Loucy (cell line): ENCODE results near the gene NGEF.
A peak's percentile ranks its signal among the peaks of the same experiment; 100 is the strongest.

Experiments
- H2AFZ ChIP-seq: fragments of 200-600 bp; sonication (generic); 2 replicates; pipeline ENCODE4 v1.6.0; 2016; ENCODE audit warnings: antibody characterized with exemption, mild to moderate bottlenecking, low read length, moderate library complexity
- H3F3A ChIP-seq: fragments of 200-600 bp; 2 replicates; pipeline ENCODE4 v1.6.0; 2016; ENCODE audit warnings: antibody characterized with exemption, low read depth, mild to moderate bottlenecking
- H3K27me3 ChIP-seq: fragments of 200-600 bp; sonication (generic); 2 replicates; pipeline ENCODE4 v1.6.1; 2014; ENCODE audit warnings: low read length, mild to moderate bottlenecking; ENCODE audit not compliant: insufficient read depth, poor library complexity, severe bottlenecking
- H3K36me3 ChIP-seq: fragments of 200-600 bp; sonication (generic); 2 replicates; pipeline ENCODE4 v1.6.1; 2016; ENCODE audit warnings: low read length; ENCODE audit not compliant: insufficient read depth
- H3K4me1 ChIP-seq: fragments of 200-600 bp; sonication (generic); 2 replicates; pipeline ENCODE4 v1.5.1; 2014; ENCODE audit warnings: low read length, mild to moderate bottlenecking; ENCODE audit not compliant: insufficient read depth, poor library complexity, severe bottlenecking
- H3K4me2 ChIP-seq: fragments of 200-600 bp; sonication (generic); 2 replicates; pipeline ENCODE4 v1.6.0; 2014; ENCODE audit warnings: antibody characterized with exemption, low read length, low read depth, mild to moderate bottlenecking; ENCODE audit not compliant: poor library complexity, severe bottlenecking
- H3K4me3 ChIP-seq: fragments of 200-600 bp; sonication (generic); 2 replicates; pipeline ENCODE4 v1.5.1; 2014; ENCODE audit warnings: low read length, mild to moderate bottlenecking, mixed read lengths; ENCODE audit not compliant: poor library complexity, severe bottlenecking
- H3K79me2 ChIP-seq: fragments of 200-600 bp; sonication (generic); 2 replicates; pipeline ENCODE4 v1.6.1; 2014; ENCODE audit warnings: low read length; ENCODE audit not compliant: insufficient read depth
- H3K9ac ChIP-seq: fragments of 200-600 bp; sonication (generic); 2 replicates; pipeline ENCODE4 v1.6.0; 2014; ENCODE audit warnings: mild to moderate bottlenecking, low read depth, low read length, moderate library complexity; ENCODE audit not compliant: poor library complexity, severe bottlenecking
- H3K9me2 ChIP-seq: fragments of 200-600 bp; sonication (generic); replicated peaks from 2 replicates; pipeline ENCODE4 v1.6.1; 2016; ENCODE audit warnings: low read depth, low read length, mixed read lengths
- H3K9me3 ChIP-seq: fragments of 200-600 bp; sonication (generic); 2 replicates; pipeline ENCODE4 v1.6.1; 2014; ENCODE audit warnings: mild to moderate bottlenecking, antibody characterized with exemption, low read length, low read depth; ENCODE audit not compliant: insufficient read depth
- H4K20me1 ChIP-seq: fragments of 200-600 bp; sonication (generic); 2 replicates; pipeline ENCODE4 v1.6.0; 2014; ENCODE audit warnings: antibody characterized with exemption, low read length, mild to moderate bottlenecking; ENCODE audit not compliant: insufficient read depth, poor library complexity, severe bottlenecking
- CTCF ChIP-seq: fragments of 200-600 bp; sonication (generic); conservative IDR thresholded peaks from 2 replicates; pipeline ENCODE4 v1.5.1; 2014; ENCODE audit warnings: mild to moderate bottlenecking, antibody characterized with exemption, low read length
- EZH2phosphoT487 ChIP-seq: fragments of 200-600 bp; IDR thresholded peaks from 2 replicates; pipeline ENCODE4 v1.6.1; 2018; ENCODE audit warnings: antibody characterized with exemption, mild to moderate bottlenecking, moderate library complexity, borderline replicate concordance

NGEF gene

GRCh38 chr2:232890896-232891601 is 122.0 kb downstream of the NGEF start:
- Histone ChIP-seq H3F3A (no peaks in the 10 kb centered on the region), H3K9me2 (no peaks in the 10 kb centered on the region), H3K4me1 (peaks cover 4% of the 10 kb centered on the region), H3K4me2 (no peak overlapping the region), H2AFZ (peak overlapping the region; percentile 68), H3K4me3 (no peak overlapping the region), H3K36me3 (no peaks in the 10 kb centered on the region), H3K9me3 (no peaks in the 10 kb centered on the region), H3K9ac (no peak overlapping the region), H4K20me1 (no peaks in the 10 kb centered on the region), H3K79me2 (no peaks in the 10 kb centered on the region), H3K27me3 (no peaks in the 10 kb centered on the region)
- TF ChIP-seq CTCF, result no peak
- TF ChIP-seq EZH2phosphoT487, result no peak

- Histone ChIP-seq H4K20me1 (no peaks in the 10 kb centered on the region), H3K4me3 (no peak overlapping the region), H3K79me2 (no peaks in the 10 kb centered on the region), H3F3A (no peaks in the 10 kb centered on the region), H3K36me3 (no peaks in the 10 kb centered on the region), H2AFZ (peak overlapping the region; percentile 68), H3K9me2 (no peaks in the 10 kb centered on the region), H3K9me3 (no peaks in the 10 kb centered on the region), H3K4me2 (no peak overlapping the region), H3K9ac (no peak overlapping the region), H3K4me1 (peaks cover 4% of the 10 kb centered on the region), H3K27me3 (no peaks in the 10 kb centered on the region)
- TF ChIP-seq EZH2phosphoT487, result no peak
- TF ChIP-seq CTCF, result no peak
Observed at GRCh38 chr2:232890536-232890895, 122.5 kb downstream of the NGEF start.

- Histone ChIP-seq H3K36me3 (no peaks in the 10 kb centered on the region), H3K9me2 (no peaks in the 10 kb centered on the region), H3K4me2 (no peak overlapping the region), H3K79me2 (no peaks in the 10 kb centered on the region), H3K27me3 (no peaks in the 10 kb centered on the region), H2AFZ (no peak overlapping the region), H3K4me1 (peaks cover 4% of the 10 kb centered on the region), H3K9me3 (no peaks in the 10 kb centered on the region), H3F3A (no peaks in the 10 kb centered on the region), H4K20me1 (no peaks in the 10 kb centered on the region), H3K9ac (no peak overlapping the region), H3K4me3 (no peak overlapping the region)
- TF ChIP-seq EZH2phosphoT487 (no peak), CTCF (no peak)
Observed at GRCh38 chr2:232889876-232890401, 123.1 kb downstream of the NGEF start.
